ENCODE data around the gene ZKSCAN2.

ZKSCAN2 gene

GRCh38 chr16:25264597-25264996, 7.0 kb upstream of the ZKSCAN2 start:
- Histone ChIP-seq H3K4ac (ENCODE audit: low read length) (no peak overlapping the region), H3K23ac (ENCODE audit: low read depth, low read length, poor library complexity) (no peak overlapping the region), H3K4me1 (ENCODE audit: control insufficient read depth in 2 of 2, insufficient read depth in 1 of 2, low read depth in 1 of 2, low read length in 2 of 2) (peaks cover 0 to 4% of the 10 kb centered on the region in 2 donors), H3K27ac (replicated peaks; ENCODE audit: low read length) (no peak overlapping the region), H4K91ac (ENCODE audit: low read depth, low read length, poor library complexity) (no peak overlapping the region), H2BK15ac (ENCODE audit: low read length) (no peak overlapping the region), H3K9ac (ENCODE audit: low read depth, low read length, poor library complexity) (no peak overlapping the region), H2BK5ac (ENCODE audit: low read length) (no peak overlapping the region), H2AK5ac (ENCODE audit: low read depth, low read length) (no peak overlapping the region), H3K27me3 (ENCODE audit: control insufficient read depth in 3 of 3, insufficient read depth in 3 of 3, low read depth in 1 of 3, low read length in 3 of 3) (no peaks in the 10 kb centered on the region), H4K8ac (ENCODE audit: low read depth, low read length) (no peak overlapping the region), H2BK120ac (ENCODE audit: low read depth, low read length) (no peak overlapping the region), H3K79me1 (ENCODE audit: low read depth, low read length) (no peaks in the 10 kb centered on the region), H3K4me2 (ENCODE audit: insufficient read depth, low read length, poor library complexity, severe bottlenecking) (no peak overlapping the region), H3K4me3 (ENCODE audit: low read length in 2 of 2) (no peak overlapping the region), H2BK12ac (ENCODE audit: low read length) (no peak overlapping the region), H3K9me3 (replicated peaks in 1 of 2; ENCODE audit: control insufficient read depth in 2 of 2, insufficient read depth in 1 of 2, low read depth in 1 of 2, low read length in 2 of 2) (no peaks in the 10 kb centered on the region), H2AFZ (ENCODE audit: low read length) (no peak overlapping the region), H3K18ac (ENCODE audit: low read length) (no peak overlapping the region), H3K14ac (ENCODE audit: low read length) (no peak overlapping the region), H3K36me3 (replicated peaks in 1 of 2; ENCODE audit: control insufficient read depth in 2 of 2, insufficient read depth in 2 of 2, low read length in 2 of 2) (peaks cover 0 to 70% of the 10 kb centered on the region in 2 donors)
- no peak for DNase-seq (ENCODE audit: low spot score)
- WGBS, 2 donors (ENCODE audit: extremely low coverage in 2 of 2, insufficient read length in 2 of 2, insufficient replicate concordance in 1 of 2), result no CpG with 5 or more reads among the region's 2 CpGs

GRCh38 chr16:25260416-25260815, 2.8 kb upstream of the ZKSCAN2 start:
- Histone ChIP-seq H2BK15ac (ENCODE audit: low read length) (no peak overlapping the region), H2BK12ac (ENCODE audit: low read length) (no peak overlapping the region), H3K14ac (ENCODE audit: low read length) (no peak overlapping the region), H3K4ac (ENCODE audit: low read length) (no peak overlapping the region), H3K79me1 (ENCODE audit: low read depth, low read length) (no peaks in the 10 kb centered on the region), H4K91ac (ENCODE audit: low read depth, low read length, poor library complexity) (no peak overlapping the region), H2AFZ (ENCODE audit: low read length) (no peak overlapping the region), H3K27ac (replicated peaks; ENCODE audit: low read length) (no peak overlapping the region), H3K18ac (ENCODE audit: low read length) (no peak overlapping the region), H3K36me3 (replicated peaks in 1 of 2; ENCODE audit: control insufficient read depth in 2 of 2, insufficient read depth in 2 of 2, low read length in 2 of 2) (peaks cover 0 to 46% of the 10 kb centered on the region in 2 donors), H4K8ac (ENCODE audit: low read depth, low read length) (no peak overlapping the region), H2AK5ac (ENCODE audit: low read depth, low read length) (no peak overlapping the region), H3K23ac (ENCODE audit: low read depth, low read length, poor library complexity) (no peak overlapping the region), H3K4me3 (ENCODE audit: low read length in 2 of 2) (no peak overlapping the region), H2BK5ac (ENCODE audit: low read length) (no peak overlapping the region), H2BK120ac (ENCODE audit: low read depth, low read length) (no peak overlapping the region), H3K9me3 (replicated peaks in 1 of 2; ENCODE audit: control insufficient read depth in 2 of 2, insufficient read depth in 1 of 2, low read depth in 1 of 2, low read length in 2 of 2) (no peaks in the 10 kb centered on the region), H3K27me3 (ENCODE audit: control insufficient read depth in 3 of 3, insufficient read depth in 3 of 3, low read depth in 1 of 3, low read length in 3 of 3) (no peaks in the 10 kb centered on the region), H3K4me2 (ENCODE audit: insufficient read depth, low read length, poor library complexity, severe bottlenecking) (no peak overlapping the region), H3K9ac (ENCODE audit: low read depth, low read length, poor library complexity) (no peak overlapping the region), H3K4me1 (ENCODE audit: control insufficient read depth in 2 of 2, insufficient read depth in 1 of 2, low read depth in 1 of 2, low read length in 2 of 2) (peaks cover 5 to 7% of the 10 kb centered on the region in 2 donors)
- DNase-seq (ENCODE audit: low spot score), result no peak
- WGBS, 2 donors (ENCODE audit: extremely low coverage in 2 of 2, insufficient read length in 2 of 2, insufficient replicate concordance in 1 of 2), result no CpG with 5 or more reads among the region's 5 CpGs

GRCh38 chr16:25258861-25259179, 1.2 kb upstream of the ZKSCAN2 start:
- no peak overlapping the region for H2BK5ac ChIP-seq (ENCODE audit: low read length)
- peak overlapping the region; percentile 99 for H3K27ac ChIP-seq (replicated peaks; ENCODE audit: low read length)
- H3K23ac ChIP-seq (ENCODE audit: low read depth, low read length, poor library complexity), result no peak overlapping the region
- DNase-seq (ENCODE audit: low spot score), result no peak
- H3K27me3 ChIP-seq (ENCODE audit: control insufficient read depth in 3 of 3, insufficient read depth in 3 of 3, low read depth in 1 of 3, low read length in 3 of 3), result no peaks in the 10 kb centered on the region
- peak overlapping the region; percentile 95 for H2AFZ ChIP-seq (ENCODE audit: low read length)
- H3K36me3 ChIP-seq (replicated peaks in 1 of 2; ENCODE audit: control insufficient read depth in 2 of 2, insufficient read depth in 2 of 2, low read length in 2 of 2), result peaks cover 8 to 50% of the 10 kb centered on the region in 2 donors
- H2BK120ac ChIP-seq (ENCODE audit: low read depth, low read length), result no peak overlapping the region
- H2BK15ac ChIP-seq (ENCODE audit: low read length), result no peak overlapping the region
- no peak overlapping the region for H3K14ac ChIP-seq (ENCODE audit: low read length)
- no peaks in the 10 kb centered on the region for H3K9me3 ChIP-seq (replicated peaks in 1 of 2; ENCODE audit: control insufficient read depth in 2 of 2, insufficient read depth in 1 of 2, low read depth in 1 of 2, low read length in 2 of 2)
- H3K4me1 ChIP-seq (ENCODE audit: control insufficient read depth in 2 of 2, insufficient read depth in 1 of 2, low read depth in 1 of 2, low read length in 2 of 2), result peaks cover 6 to 7% of the 10 kb centered on the region in 2 donors
- H3K4me2 ChIP-seq (ENCODE audit: insufficient read depth, low read length, poor library complexity, severe bottlenecking), result peak overlapping the region; percentile 69
- no peak overlapping the region for H3K4ac ChIP-seq (ENCODE audit: low read length)
- H3K18ac ChIP-seq (ENCODE audit: low read length), result no peak overlapping the region
- no peak overlapping the region for H3K9ac ChIP-seq (ENCODE audit: low read depth, low read length, poor library complexity)
- H2BK12ac ChIP-seq (ENCODE audit: low read length), result no peak overlapping the region
- H4K91ac ChIP-seq (ENCODE audit: low read depth, low read length, poor library complexity), result no peak overlapping the region
- peak overlapping the region; percentile 83 to 84 for H3K4me3 ChIP-seq (ENCODE audit: low read length in 2 of 2)
- H3K79me1 ChIP-seq (ENCODE audit: low read depth, low read length), result no peaks in the 10 kb centered on the region
- no peak overlapping the region for H4K8ac ChIP-seq (ENCODE audit: low read depth, low read length)
- H2AK5ac ChIP-seq (ENCODE audit: low read depth, low read length), result no peak overlapping the region
- no CpG with 5 or more reads among the region's 4 CpGs for WGBS, 2 donors (ENCODE audit: extremely low coverage in 2 of 2, insufficient read length in 2 of 2, insufficient replicate concordance in 1 of 2)

GRCh38 chr16:25257956-25258860, 563 bp upstream of the ZKSCAN2 start:
- peak overlapping the region; percentile 94 for H2BK5ac ChIP-seq (ENCODE audit: low read length)
- no CpG with 5 or more reads among the region's 58 CpGs for WGBS, 2 donors (ENCODE audit: extremely low coverage in 2 of 2, insufficient read length in 2 of 2, insufficient replicate concordance in 1 of 2)
- peaks cover 6 to 7% of the 10 kb centered on the region in 2 donors for H3K4me1 ChIP-seq (ENCODE audit: control insufficient read depth in 2 of 2, insufficient read depth in 1 of 2, low read depth in 1 of 2, low read length in 2 of 2)
- peaks cover 9 to 50% of the 10 kb centered on the region in 2 donors for H3K36me3 ChIP-seq (replicated peaks in 1 of 2; ENCODE audit: control insufficient read depth in 2 of 2, insufficient read depth in 2 of 2, low read length in 2 of 2)
- peak overlapping the region; percentile 95 for H2AFZ ChIP-seq (ENCODE audit: low read length)
- no peaks in the 10 kb centered on the region for H3K9me3 ChIP-seq (replicated peaks in 1 of 2; ENCODE audit: control insufficient read depth in 2 of 2, insufficient read depth in 1 of 2, low read depth in 1 of 2, low read length in 2 of 2)
- H3K23ac ChIP-seq (ENCODE audit: low read depth, low read length, poor library complexity), result peak overlapping the region; percentile 92
- peak overlapping the region; percentile 83 to 84 for H3K4me3 ChIP-seq (ENCODE audit: low read length in 2 of 2)
- H2AK5ac ChIP-seq (ENCODE audit: low read depth, low read length), result no peak overlapping the region
- H3K27ac ChIP-seq (replicated peaks; ENCODE audit: low read length), result peak overlapping the region; percentile 99
- peak overlapping the region; percentile 74 for H3K9ac ChIP-seq (ENCODE audit: low read depth, low read length, poor library complexity)
- no peaks in the 10 kb centered on the region for H3K79me1 ChIP-seq (ENCODE audit: low read depth, low read length)
- H3K4me2 ChIP-seq (ENCODE audit: insufficient read depth, low read length, poor library complexity, severe bottlenecking), result peak overlapping the region; percentile 69
- H3K27me3 ChIP-seq (ENCODE audit: control insufficient read depth in 3 of 3, insufficient read depth in 3 of 3, low read depth in 1 of 3, low read length in 3 of 3), result no peaks in the 10 kb centered on the region
- no peak overlapping the region for H3K4ac ChIP-seq (ENCODE audit: low read length)
- no peak overlapping the region for H3K14ac ChIP-seq (ENCODE audit: low read length)
- H4K91ac ChIP-seq (ENCODE audit: low read depth, low read length, poor library complexity), result peak overlapping the region; percentile 34
- no peak overlapping the region for H2BK120ac ChIP-seq (ENCODE audit: low read depth, low read length)
- no peak overlapping the region for H4K8ac ChIP-seq (ENCODE audit: low read depth, low read length)
- peak overlapping the region; percentile 83 for H3K18ac ChIP-seq (ENCODE audit: low read length)
- DNase-seq (ENCODE audit: low spot score), result no peak
- H2BK12ac ChIP-seq (ENCODE audit: low read length), result no peak overlapping the region
- no peak overlapping the region for H2BK15ac ChIP-seq (ENCODE audit: low read length)
